Breast epithelium (tissue), 3 donors: ENCODE results near the gene CYP27C1.

Experiments
- POLR2A ChIP-seq: fragments of 450-650 bp; IDR thresholded peaks from one replicate; pipeline ENCODE4 v1.6.1; 2016; ENCODE audit warnings: antibody characterized with exemption, mild to moderate bottlenecking, moderate library complexity
- TF ChIP-seq, protein P1 (sequence below), 3 donors: fragments of 450-650 bp; IDR thresholded peaks; one replicate each; pipeline ENCODE4 v1.5.1; 2016 to 2017; ENCODE audit warnings: antibody characterized with exemption in 3 of 3, mild to moderate bottlenecking in 3 of 3, moderate library complexity in 3 of 3

DNA sequence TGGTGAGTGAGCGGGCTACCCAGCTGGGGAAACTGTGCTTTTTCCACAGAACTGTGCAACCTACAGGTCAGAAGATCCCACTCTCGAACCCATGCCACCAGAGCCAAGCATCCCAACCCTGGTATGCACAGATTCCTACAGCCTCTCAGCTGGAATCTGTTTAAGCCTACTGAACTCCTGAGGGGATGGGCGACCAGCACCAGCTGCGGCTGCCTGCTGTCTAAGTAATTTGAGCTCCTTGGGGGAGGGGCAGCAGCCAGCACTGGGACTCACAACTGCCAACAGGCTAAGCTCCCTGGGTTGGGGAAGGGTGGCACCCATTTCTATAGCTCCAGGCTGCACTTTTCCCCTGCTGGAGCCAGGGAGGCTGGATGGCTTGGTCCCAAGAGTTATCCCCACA is 11.8 kb downstream of the CYP27C1 start:
- TF ChIP-seq, protein P1, sequence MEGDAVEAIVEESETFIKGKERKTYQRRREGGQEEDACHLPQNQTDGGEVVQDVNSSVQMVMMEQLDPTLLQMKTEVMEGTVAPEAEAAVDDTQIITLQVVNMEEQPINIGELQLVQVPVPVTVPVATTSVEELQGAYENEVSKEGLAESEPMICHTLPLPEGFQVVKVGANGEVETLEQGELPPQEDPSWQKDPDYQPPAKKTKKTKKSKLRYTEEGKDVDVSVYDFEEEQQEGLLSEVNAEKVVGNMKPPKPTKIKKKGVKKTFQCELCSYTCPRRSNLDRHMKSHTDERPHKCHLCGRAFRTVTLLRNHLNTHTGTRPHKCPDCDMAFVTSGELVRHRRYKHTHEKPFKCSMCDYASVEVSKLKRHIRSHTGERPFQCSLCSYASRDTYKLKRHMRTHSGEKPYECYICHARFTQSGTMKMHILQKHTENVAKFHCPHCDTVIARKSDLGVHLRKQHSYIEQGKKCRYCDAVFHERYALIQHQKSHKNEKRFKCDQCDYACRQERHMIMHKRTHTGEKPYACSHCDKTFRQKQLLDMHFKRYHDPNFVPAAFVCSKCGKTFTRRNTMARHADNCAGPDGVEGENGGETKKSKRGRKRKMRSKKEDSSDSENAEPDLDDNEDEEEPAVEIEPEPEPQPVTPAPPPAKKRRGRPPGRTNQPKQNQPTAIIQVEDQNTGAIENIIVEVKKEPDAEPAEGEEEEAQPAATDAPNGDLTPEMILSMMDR (IDR thresholded peaks at IDR 0.05), result no peak
- TF ChIP-seq POLR2A, result no peak
